Measurements from ENCODE around the gene LGR4. TPM values are rescaled to one million over a fixed set of nuclear protein-coding genes. Genes with fewer than 3 reads are reported as not detected.

The LGR4 gene
- total and polyA plus RNA-seq, 9 of the 15 experiments (the other 6 are each of a cell fraction or from before 2014, with no cell fraction given) = 0.94 to 10.1 (median 5.8) TPM

DNA sequence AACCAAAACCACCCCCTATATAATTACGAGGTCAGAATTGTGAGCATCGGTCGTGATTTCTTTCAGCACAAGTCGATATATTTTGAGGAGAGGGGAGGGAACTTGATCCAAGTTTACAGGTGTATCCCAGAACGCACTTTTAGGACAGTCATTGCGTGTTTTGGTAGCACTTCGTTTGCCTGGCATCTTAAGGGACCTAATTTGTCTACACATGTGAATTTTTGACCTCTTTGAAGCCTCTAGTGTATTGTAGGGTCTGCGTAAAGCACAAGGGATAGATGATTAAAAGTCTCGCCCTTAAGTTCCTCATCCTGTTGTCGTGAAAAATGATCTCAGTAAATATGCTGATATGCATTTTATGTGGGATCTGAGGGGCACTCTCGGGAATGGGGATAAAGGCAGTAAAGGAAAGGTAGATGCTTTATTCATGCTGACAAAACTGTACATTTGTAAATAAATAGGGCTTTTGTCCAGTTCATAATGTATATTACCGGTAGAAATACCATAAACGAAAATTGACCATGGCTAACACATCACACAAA is 108.9 kb downstream of the LGR4 start:
- no peak for FAIRE-seq
- H3K4me1 ChIP-seq (replicated peaks in 1 of 2; ENCODE audit: control insufficient read depth in 2 of 2, insufficient read depth in 2 of 2, low read length in 2 of 2) = peaks cover 11 to 24% of the 10 kb centered on the region in 2 experiments
- peak overlapping the region; percentile 73 to 97; a peak in 3 of 4 replicates for H3K9ac ChIP-seq (ENCODE audit: insufficient read depth in 1 of 2, low read depth in 2 of 2, low read length in 2 of 2)
- WGBS (ENCODE audit: insufficient coverage, low coverage, missing lambda C conversion rate) = 47% methylated on average over 13 of the region's 13 CpGs
- H3K4me2 ChIP-seq (ENCODE audit: insufficient read depth, low read length) = peak overlapping the region; percentile 87
- H3K36me3 ChIP-seq (ENCODE audit: control insufficient read depth, insufficient read depth, low read length) = no peaks in the 10 kb centered on the region; the same call in 2 of the 3 replicates
- no peak for ATAC-seq
- in situ Hi-C loops (cut with MboI) = loop anchor here (5.0 kb wide), 1 partner anchor 119 kb away; no protein-coding TSS in a partner anchor
- H4K20me1 ChIP-seq (replicated peaks; ENCODE audit: control insufficient read depth, insufficient read depth, low read length) = no peaks in the 10 kb centered on the region
- no peaks in the 10 kb centered on the region for H3K9me3 ChIP-seq (replicated peaks; ENCODE audit: control insufficient read depth, insufficient read depth, low read depth, low read length)
- peak; percentile 51; the same call in 1 of the 2 replicates for TF ChIP-seq MAFF (IDR thresholded peaks at IDR 0.05; ENCODE audit: low read length)
- TF ChIP-seq MNT (conservative IDR thresholded peaks at IDR 0.05) = no peak
- peak; percentile 76 for TF ChIP-seq MAFG (tag; conservative IDR thresholded peaks at IDR 0.05)
- peak; percentile 50 to 60; a peak in 1 of 4 replicates for TF ChIP-seq KDM1A (IDR thresholded peaks at IDR 0.05)
- TF ChIP-seq PBX2 (CRISPR knock-in tag; IDR thresholded peaks at IDR 0.05; ENCODE audit: low read depth) = no peak
- 0 out of 2 replicates have a peak, but pooled peaks have one; percentile 9 for TF ChIP-seq PBX2 (tag; conservative IDR thresholded peaks at IDR 0.05; ENCODE audit: low read depth)
- TF ChIP-seq ZNF316 (IDR thresholded peaks at IDR 0.05) = peak; percentile 92
- TF ChIP-seq LCOR (CRISPR knock-in tag; IDR thresholded peaks at IDR 0.05) = peak; percentile 3; the same call in 1 of the 2 replicates
- TF ChIP-seq C11orf30 (IDR thresholded peaks at IDR 0.05; ENCODE audit: low read depth) = peak; percentile 85
- no peak for TF ChIP-seq RERE (CRISPR knock-in tag; IDR thresholded peaks at IDR 0.05; ENCODE audit: borderline replicate concordance)
- TF ChIP-seq NCOA2 (IDR thresholded peaks at IDR 0.05; ENCODE audit: partially characterized antibody in 2 of 2) = no peak
- BruUV-seq (replicated peaks) = no TSS peak
- DNase-seq (ENCODE audit: extremely low read depth in 1 of 4, low spot score in 3 of 4) = no peak
- ChIA-PET CTCF (ENCODE audit: low intra/inter-chr PET ratio) (no interaction called here), POLR2A (interaction anchor here (1.0 to 1.3 kb wide), 3 partner anchors 10 to 149 kb away, joined by 3 to 4 read pairs (median 3); no protein-coding TSS in a partner anchor)
- H3K27ac ChIP-seq (ENCODE audit: extremely low read depth, low read depth, low read length) = no peak overlapping the region
- peaks cover 14% of the 10 kb centered on the region; the same call in 2 of the 3 replicates for H3K79me2 ChIP-seq (ENCODE audit: control insufficient read depth, insufficient read depth, low read length)
- intact Hi-C loops (cut with micrococcal nuclease) = no loop called here
- peak overlapping the region; percentile 87 for H2AFZ ChIP-seq (ENCODE audit: low read depth, low read length)
- H3K9me1 ChIP-seq (ENCODE audit: control insufficient read depth, insufficient read depth, low read length) = no peaks in the 10 kb centered on the region
- H3K27me3 ChIP-seq (ENCODE audit: control insufficient read depth in 2 of 2, insufficient read depth in 2 of 2, low read length in 2 of 2) = no peaks in the 10 kb centered on the region
- peak overlapping the region; percentile 67 for H3K4me3 ChIP-seq
